Stimulated activated CD4-positive, alpha-beta T cell treated with anti-CD3 and anti-CD28 coated beads, Interleukin-15, amount 100 ng/mL, for 24 hours (primary cell): ENCODE measurements around the gene TUBA1B.
"Not testable (repeated sequence)": the region's sequence is repeated elsewhere in the genome, so short reads cannot be mapped to it uniquely, and the experiment has no call there.

Experiments used
- DNase-seq: peaks from one replicate; pipeline ENCODE4 v3.0.0-alpha.2; 2020

The TUBA1B gene

GRCh38 chr12:49131051-49131893 lies at the start of gene TUBA1B:
TSS of gene TUBA1B (minus strand) at chr12:49131395. CDS start at chr12:49131300, 95 bp downstream.
- peak; percentile 91 for DNase-seq

- no peak for DNase-seq
Observed at GRCh38 chr12:49174218-49174617, 43.0 kb upstream of the TUBA1B start.

GRCh38 chr12:49170924-49171323 lies 39.7 kb upstream of the TUBA1B start:
- no peak for DNase-seq

GRCh38 chr12:49165114-49165513 lies 33.9 kb upstream of the TUBA1B start:
- DNase-seq = no peak

GRCh38 chr12:49161901-49162300 lies 30.7 kb upstream of the TUBA1B start:
- DNase-seq = not testable (repeated sequence)

GRCh38 chr12:49161092-49161795 lies 30.0 kb upstream of the TUBA1B start:
- DNase-seq = no peak

- no peak for DNase-seq
Observed at GRCh38 chr12:49160399-49160798, 29.2 kb upstream of the TUBA1B start.

GRCh38 chr12:49154221-49154620 lies 23.0 kb upstream of the TUBA1B start:
- no peak for DNase-seq

- no peak for DNase-seq
Observed at GRCh38 chr12:49147384-49147783, 16.2 kb upstream of the TUBA1B start.

GRCh38 chr12:49146406-49146805 lies 15.2 kb upstream of the TUBA1B start:
- DNase-seq = no peak

GRCh38 chr12:49144384-49144783 lies 13.2 kb upstream of the TUBA1B start:
- no peak for DNase-seq

- no peak for DNase-seq
Observed at GRCh38 chr12:49138999-49139398, 7.8 kb upstream of the TUBA1B start.

- DNase-seq = no peak
Observed at GRCh38 chr12:49138587-49138986, 7.4 kb upstream of the TUBA1B start.

GRCh38 chr12:49137476-49137875 lies 6.3 kb upstream of the TUBA1B start:
- DNase-seq = no peak

GRCh38 chr12:49136997-49137396 lies 5.8 kb upstream of the TUBA1B start:
- DNase-seq = not testable (repeated sequence)

- no peak for DNase-seq
Observed at GRCh38 chr12:49133590-49133989, 2.4 kb upstream of the TUBA1B start.

- DNase-seq = no peak
Observed at GRCh38 chr12:49133014-49133413, 1.8 kb upstream of the TUBA1B start.

GRCh38 chr12:49131894-49132461 lies 783 bp upstream of the TUBA1B start:
- DNase-seq = no peak

GRCh38 chr12:49130151-49131050 lies 794 bp downstream of the TUBA1B start:
- DNase-seq = peak; percentile 94

- DNase-seq = peak; percentile 34
Observed at GRCh38 chr12:49129332-49130150, 1.7 kb downstream of the TUBA1B start.

- not testable (repeated sequence) for DNase-seq
Observed at GRCh38 chr12:49127971-49128370, 3.2 kb downstream of the TUBA1B start.
